Measurements from ENCODE around the gene C9.

The C9 gene

DNA sequence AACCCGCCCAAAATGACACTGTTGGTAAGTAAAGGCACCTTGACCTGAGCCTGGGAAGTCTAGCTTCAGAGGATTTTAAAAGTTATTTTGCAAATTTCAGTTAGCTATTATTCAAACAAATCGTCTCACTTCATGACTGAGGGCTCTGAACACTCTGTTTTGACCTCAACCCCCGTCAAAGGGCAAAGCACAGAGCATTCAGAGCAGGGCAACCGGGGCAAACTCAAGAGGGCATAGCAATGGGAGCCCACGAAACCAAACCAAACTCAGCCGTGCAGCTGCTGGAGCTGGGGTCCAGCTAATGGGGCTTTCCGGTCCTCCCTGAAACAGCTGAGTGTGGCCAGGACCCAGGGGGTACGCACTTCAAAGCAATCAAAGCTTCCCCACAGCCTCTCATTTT, 1.6 kb downstream of the C9 start:
- H3K9me3 ChIP-seq (ENCODE audit: control insufficient read depth in 5 of 5, low read length in 5 of 5), result peaks cover 0 to 4% (median 0%) of the 10 kb centered on the region in 5 donors
- H3K4me1 ChIP-seq (ENCODE audit: control insufficient read depth in 5 of 5, insufficient read depth in 5 of 5, low read length in 5 of 5), result no peaks in the 10 kb centered on the region
- no peak overlapping the region for H3K4me3 ChIP-seq (ENCODE audit: low read depth in 1 of 5, low read length in 5 of 5)
- no peaks in the 10 kb centered on the region for H3K36me3 ChIP-seq (ENCODE audit: control insufficient read depth in 5 of 5, insufficient read depth in 5 of 5, low read length in 5 of 5)
- H3K27me3 ChIP-seq (ENCODE audit: control insufficient read depth in 5 of 5, insufficient read depth in 4 of 5, low read length in 5 of 5), result no peaks in the 10 kb centered on the region
- H3K9ac ChIP-seq (ENCODE audit: low read length in 5 of 5), result no peak overlapping the region
- H3K27ac ChIP-seq (ENCODE audit: low read depth, low read length), result no peak overlapping the region

DNA sequence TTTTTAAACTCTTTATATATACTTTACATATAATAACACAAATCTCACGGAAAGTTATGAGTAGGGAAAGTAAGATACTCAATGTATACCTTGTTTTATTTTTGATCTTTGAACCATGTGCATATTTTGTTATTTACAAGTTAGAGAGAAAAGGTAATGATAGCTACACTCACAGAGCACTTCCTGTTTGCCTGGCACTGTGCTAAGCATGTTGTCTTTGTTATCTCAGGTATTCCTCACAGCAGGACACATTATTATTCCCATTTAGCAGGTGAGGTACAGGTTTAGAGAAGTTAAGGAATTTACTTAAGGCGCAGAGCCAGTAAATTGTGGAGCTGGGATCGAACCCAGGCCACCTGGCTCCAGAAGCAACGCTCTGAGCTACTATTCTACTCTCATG, 3.0 kb downstream of the C9 start:
- Histone ChIP-seq H3K36me3 (ENCODE audit: control insufficient read depth in 5 of 5, insufficient read depth in 5 of 5, low read length in 5 of 5) (no peaks in the 10 kb centered on the region), H3K9ac (ENCODE audit: low read length in 5 of 5) (no peak overlapping the region), H3K4me3 (ENCODE audit: low read depth in 1 of 5, low read length in 5 of 5) (no peak overlapping the region), H3K27ac (ENCODE audit: low read depth, low read length) (no peak overlapping the region), H3K4me1 (ENCODE audit: control insufficient read depth in 5 of 5, insufficient read depth in 5 of 5, low read length in 5 of 5) (no peaks in the 10 kb centered on the region), H3K9me3 (ENCODE audit: control insufficient read depth in 5 of 5, low read length in 5 of 5) (peaks cover 0 to 4% (median 0%) of the 10 kb centered on the region in 5 donors), H3K27me3 (ENCODE audit: control insufficient read depth in 5 of 5, insufficient read depth in 4 of 5, low read length in 5 of 5) (no peaks in the 10 kb centered on the region)

DNA sequence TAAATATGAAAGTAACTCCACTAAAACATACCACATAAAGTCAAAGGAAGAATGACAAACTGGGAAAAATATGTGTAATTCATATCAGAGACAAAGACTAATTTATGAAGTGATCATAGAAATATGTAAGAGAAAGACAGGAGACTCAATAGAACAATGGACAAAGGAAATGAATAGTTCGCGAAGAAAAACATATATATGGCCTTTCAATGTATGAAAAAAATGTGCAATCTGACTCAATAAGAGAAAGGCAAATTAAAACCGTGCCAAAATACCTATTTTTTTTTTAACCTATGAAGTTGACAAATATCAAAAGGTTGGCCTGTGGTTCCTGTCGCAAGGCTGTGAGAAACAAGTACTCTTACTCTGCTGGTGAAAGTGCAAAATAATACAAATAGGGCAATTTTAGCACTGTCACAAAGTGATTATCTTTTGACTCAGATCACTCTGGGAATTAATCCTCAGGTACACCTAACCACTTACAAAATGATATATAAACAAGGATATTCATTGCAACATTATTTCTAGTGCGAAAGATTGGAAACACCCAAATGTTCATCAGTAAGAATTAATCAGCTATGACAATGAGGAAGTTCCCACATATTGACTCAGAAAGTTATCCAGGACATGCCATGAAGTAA, 3.7 kb downstream of the C9 start:
- no peaks in the 10 kb centered on the region for H3K36me3 ChIP-seq (ENCODE audit: control insufficient read depth in 5 of 5, insufficient read depth in 5 of 5, low read length in 5 of 5)
- no peak overlapping the region for H3K4me3 ChIP-seq (ENCODE audit: low read depth in 1 of 5, low read length in 5 of 5)
- H3K27me3 ChIP-seq (ENCODE audit: control insufficient read depth in 5 of 5, insufficient read depth in 4 of 5, low read length in 5 of 5), result no peaks in the 10 kb centered on the region
- H3K4me1 ChIP-seq (ENCODE audit: control insufficient read depth in 5 of 5, insufficient read depth in 5 of 5, low read length in 5 of 5), result no peaks in the 10 kb centered on the region
- H3K27ac ChIP-seq (ENCODE audit: low read depth, low read length), result no peak overlapping the region
- H3K9me3 ChIP-seq (ENCODE audit: control insufficient read depth in 5 of 5, low read length in 5 of 5), result no peaks in the 10 kb centered on the region
- no peak overlapping the region for H3K9ac ChIP-seq (ENCODE audit: low read length in 5 of 5)

DNA sequence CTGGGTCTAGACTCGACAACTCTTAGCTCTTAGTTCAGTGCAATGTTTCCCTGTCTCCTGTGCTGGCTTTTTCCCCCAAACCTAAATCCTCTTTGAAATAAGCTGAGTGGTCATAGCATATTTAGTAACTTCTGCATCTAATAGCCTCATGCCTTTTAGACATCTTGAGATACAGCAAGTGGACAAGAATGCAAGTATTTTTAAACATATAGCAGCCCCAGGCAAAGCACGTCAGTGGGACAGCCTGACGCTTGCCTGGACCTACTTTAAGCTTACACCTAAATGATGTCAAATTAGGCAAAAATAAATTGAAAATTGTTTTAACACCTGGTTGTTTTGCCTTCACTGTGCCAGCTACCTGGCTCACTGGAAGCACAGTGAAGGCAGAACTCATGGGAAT, 8.0 kb downstream of the C9 start:
- Histone ChIP-seq H3K27me3 (ENCODE audit: control insufficient read depth in 5 of 5, insufficient read depth in 4 of 5, low read length in 5 of 5) (no peaks in the 10 kb centered on the region), H3K4me1 (ENCODE audit: control insufficient read depth in 5 of 5, insufficient read depth in 5 of 5, low read length in 5 of 5) (peaks cover 0 to 5% (median 0%) of the 10 kb centered on the region in 5 donors), H3K36me3 (ENCODE audit: control insufficient read depth in 5 of 5, insufficient read depth in 5 of 5, low read length in 5 of 5) (no peaks in the 10 kb centered on the region), H3K9ac (ENCODE audit: low read length in 5 of 5) (no peak overlapping the region), H3K4me3 (ENCODE audit: low read depth in 1 of 5, low read length in 5 of 5) (no peak overlapping the region), H3K27ac (ENCODE audit: low read depth, low read length) (no peak overlapping the region), H3K9me3 (ENCODE audit: control insufficient read depth in 5 of 5, low read length in 5 of 5) (peaks cover 0 to 10% (median 0%) of the 10 kb centered on the region in 5 donors)

DNA sequence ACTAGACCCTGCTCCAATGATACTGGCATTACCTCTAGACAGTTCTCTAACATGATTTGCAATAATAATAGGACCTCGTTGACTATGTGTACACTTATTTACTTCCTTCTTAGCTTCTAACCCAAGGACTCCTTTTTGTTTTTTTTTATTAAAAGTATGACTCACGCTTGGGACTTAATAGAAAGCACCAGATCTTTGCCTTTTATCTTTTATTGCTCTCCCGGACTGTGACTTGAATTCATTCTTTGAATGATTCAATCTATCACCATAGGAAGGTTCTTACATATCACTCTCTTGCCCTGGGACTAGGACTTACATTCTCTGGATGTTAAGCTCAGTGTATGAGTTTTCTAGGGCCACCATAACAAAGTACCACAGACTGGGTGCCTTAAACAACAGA, 9.0 kb downstream of the C9 start:
- H3K36me3 ChIP-seq (ENCODE audit: control insufficient read depth in 5 of 5, insufficient read depth in 5 of 5, low read length in 5 of 5), result no peaks in the 10 kb centered on the region
- peaks cover 0 to 16% (median 6%) of the 10 kb centered on the region in 5 donors for H3K9me3 ChIP-seq (ENCODE audit: control insufficient read depth in 5 of 5, low read length in 5 of 5)
- peaks cover 0 to 5% (median 0%) of the 10 kb centered on the region in 5 donors for H3K4me1 ChIP-seq (ENCODE audit: control insufficient read depth in 5 of 5, insufficient read depth in 5 of 5, low read length in 5 of 5)
- H3K4me3 ChIP-seq (ENCODE audit: low read depth in 1 of 5, low read length in 5 of 5), result no peak overlapping the region
- no peak overlapping the region for H3K27ac ChIP-seq (ENCODE audit: low read depth, low read length)
- H3K9ac ChIP-seq (ENCODE audit: low read length in 5 of 5), result no peak overlapping the region
- no peaks in the 10 kb centered on the region for H3K27me3 ChIP-seq (ENCODE audit: control insufficient read depth in 5 of 5, insufficient read depth in 4 of 5, low read length in 5 of 5)

DNA sequence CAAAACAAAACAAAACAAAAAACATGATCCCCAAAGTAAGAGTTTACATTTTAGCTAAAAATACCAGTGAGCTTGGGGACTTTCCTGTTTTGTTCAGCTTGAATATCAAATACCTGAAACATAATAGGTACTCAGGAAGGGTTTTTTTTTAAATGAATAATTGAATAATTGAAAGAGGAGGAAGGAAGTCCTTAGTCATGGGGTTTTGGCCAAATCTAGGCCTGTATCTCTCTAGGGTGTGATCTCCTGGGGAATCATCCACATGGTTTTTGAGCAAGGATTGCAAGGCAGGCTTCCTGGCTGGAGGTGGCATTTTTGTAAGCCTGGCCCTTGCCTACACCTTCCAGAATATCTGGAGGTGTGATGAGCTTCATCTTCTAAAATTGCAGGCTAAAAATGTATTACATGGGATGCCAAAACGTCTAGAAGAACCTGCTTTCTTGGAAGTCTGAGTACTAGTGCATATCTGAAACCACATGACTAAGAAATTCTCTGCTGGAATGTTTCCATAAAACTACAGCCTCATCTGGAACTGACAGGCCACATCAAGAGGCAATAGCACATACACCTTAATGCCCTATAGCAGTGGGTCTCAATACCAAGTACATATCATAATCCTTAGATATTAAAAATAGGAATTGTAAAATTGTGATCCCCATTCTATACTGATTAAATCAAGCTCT, 10.4 kb downstream of the C9 start:
- Histone ChIP-seq H3K27ac (ENCODE audit: low read depth, low read length) (no peak overlapping the region), H3K9ac (ENCODE audit: low read length in 5 of 5) (no peak overlapping the region)

DNA sequence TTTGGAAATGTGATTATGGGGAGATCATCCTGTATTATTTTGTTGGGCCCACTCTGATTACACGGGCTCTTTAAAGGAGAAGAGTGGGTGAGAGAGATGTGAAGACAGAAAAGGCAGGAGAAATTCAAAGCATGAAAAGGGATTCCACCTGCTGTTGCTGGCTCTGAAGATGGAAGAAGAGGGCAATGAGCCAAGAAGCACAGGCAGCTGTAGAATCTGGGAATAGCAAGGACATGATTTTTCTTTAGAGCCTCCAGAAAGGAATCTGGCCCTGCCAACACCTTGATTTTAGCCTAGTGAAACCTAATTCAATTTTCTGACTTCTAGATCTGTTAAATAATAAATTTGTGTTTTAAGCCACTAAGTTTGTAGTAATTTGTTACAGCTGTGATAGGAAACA, 11.3 kb downstream of the C9 start:
- Histone ChIP-seq H3K27ac (ENCODE audit: low read depth, low read length) (no peak overlapping the region), H3K36me3 (ENCODE audit: control insufficient read depth in 5 of 5, insufficient read depth in 5 of 5, low read length in 5 of 5) (no peaks in the 10 kb centered on the region), H3K4me3 (ENCODE audit: low read depth in 1 of 5, low read length in 5 of 5) (no peak overlapping the region), H3K9me3 (ENCODE audit: control insufficient read depth in 5 of 5, low read length in 5 of 5) (peaks cover 0 to 18% (median 6%) of the 10 kb centered on the region in 5 donors), H3K27me3 (ENCODE audit: control insufficient read depth in 5 of 5, insufficient read depth in 4 of 5, low read length in 5 of 5) (no peaks in the 10 kb centered on the region), H3K4me1 (ENCODE audit: control insufficient read depth in 5 of 5, insufficient read depth in 5 of 5, low read length in 5 of 5) (peaks cover 0 to 5% (median 0%) of the 10 kb centered on the region in 5 donors), H3K9ac (ENCODE audit: low read length in 5 of 5) (no peak overlapping the region)

More for the DNA sequence above, 10.4 kb downstream of the C9 start:
- H3K36me3 ChIP-seq (ENCODE audit: control insufficient read depth in 5 of 5, insufficient read depth in 5 of 5, low read length in 5 of 5), result no peaks in the 10 kb centered on the region
- peaks cover 0 to 18% (median 6%) of the 10 kb centered on the region in 5 donors for H3K9me3 ChIP-seq (ENCODE audit: control insufficient read depth in 5 of 5, low read length in 5 of 5)
- peaks cover 0 to 5% (median 0%) of the 10 kb centered on the region in 5 donors for H3K4me1 ChIP-seq (ENCODE audit: control insufficient read depth in 5 of 5, insufficient read depth in 5 of 5, low read length in 5 of 5)
- no peaks in the 10 kb centered on the region for H3K27me3 ChIP-seq (ENCODE audit: control insufficient read depth in 5 of 5, insufficient read depth in 4 of 5, low read length in 5 of 5)
- H3K4me3 ChIP-seq (ENCODE audit: low read depth in 1 of 5, low read length in 5 of 5), result no peak overlapping the region

DNA sequence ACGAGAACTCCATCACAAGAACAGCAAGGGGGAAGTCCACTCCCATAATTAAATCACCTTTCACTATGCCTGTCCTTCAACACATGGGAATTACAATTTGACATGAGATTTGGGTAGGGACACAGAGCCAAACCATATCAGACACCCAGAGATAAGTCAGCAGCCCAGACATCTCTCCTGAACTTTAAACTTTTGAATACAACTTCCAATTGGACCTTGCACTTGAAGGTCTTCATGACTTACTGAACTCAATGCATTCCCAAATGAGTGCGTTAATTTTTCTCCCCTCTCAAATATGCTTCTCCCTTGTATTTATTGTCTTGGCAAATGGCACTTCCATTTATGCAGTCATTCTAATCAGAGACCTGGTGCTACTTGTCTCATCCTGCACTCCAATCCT, 12.1 kb downstream of the C9 start:
- H3K4me3 ChIP-seq (ENCODE audit: low read depth in 1 of 5, low read length in 5 of 5), result no peak overlapping the region
- no peak overlapping the region for H3K9ac ChIP-seq (ENCODE audit: low read length in 5 of 5)
- H3K27ac ChIP-seq (ENCODE audit: low read depth, low read length), result no peak overlapping the region
- H3K9me3 ChIP-seq (ENCODE audit: control insufficient read depth in 5 of 5, low read length in 5 of 5), result peaks cover 0 to 18% (median 6%) of the 10 kb centered on the region in 5 donors
- H3K4me1 ChIP-seq (ENCODE audit: control insufficient read depth in 5 of 5, insufficient read depth in 5 of 5, low read length in 5 of 5), result peaks cover 0 to 5% (median 0%) of the 10 kb centered on the region in 5 donors
- no peaks in the 10 kb centered on the region for H3K36me3 ChIP-seq (ENCODE audit: control insufficient read depth in 5 of 5, insufficient read depth in 5 of 5, low read length in 5 of 5)
- H3K27me3 ChIP-seq (ENCODE audit: control insufficient read depth in 5 of 5, insufficient read depth in 4 of 5, low read length in 5 of 5), result no peaks in the 10 kb centered on the region

DNA sequence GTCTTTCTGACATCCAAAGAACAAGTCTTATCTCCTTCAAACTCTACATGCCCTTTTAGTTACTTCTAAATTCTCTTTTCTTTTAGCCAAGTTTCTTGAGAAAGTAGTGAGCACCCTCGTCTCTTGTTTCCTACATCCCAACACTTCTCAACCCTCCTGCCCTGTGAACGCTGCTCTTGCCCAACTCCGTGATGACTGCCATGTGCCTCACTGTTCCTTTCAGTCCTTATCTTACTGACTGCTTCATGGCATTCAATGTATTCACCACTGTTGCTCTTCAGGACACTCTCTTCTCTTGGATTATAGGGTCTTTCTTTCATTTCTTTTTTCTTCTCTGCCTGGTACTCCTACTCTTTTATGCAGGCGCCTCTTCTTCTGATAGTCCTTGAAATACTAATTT, 14.8 kb downstream of the C9 start:
- peaks cover 0 to 18% (median 6%) of the 10 kb centered on the region in 5 donors for H3K9me3 ChIP-seq (ENCODE audit: control insufficient read depth in 5 of 5, low read length in 5 of 5)
- H3K9ac ChIP-seq (ENCODE audit: low read length in 5 of 5), result no peak overlapping the region
- no peak overlapping the region for H3K4me3 ChIP-seq (ENCODE audit: low read depth in 1 of 5, low read length in 5 of 5)
- H3K27me3 ChIP-seq (ENCODE audit: control insufficient read depth in 5 of 5, insufficient read depth in 4 of 5, low read length in 5 of 5), result no peaks in the 10 kb centered on the region
- H3K4me1 ChIP-seq (ENCODE audit: control insufficient read depth in 5 of 5, insufficient read depth in 5 of 5, low read length in 5 of 5), result peaks cover 0 to 5% (median 0%) of the 10 kb centered on the region in 5 donors
- no peak overlapping the region for H3K27ac ChIP-seq (ENCODE audit: low read depth, low read length)
- H3K36me3 ChIP-seq (ENCODE audit: control insufficient read depth in 5 of 5, insufficient read depth in 5 of 5, low read length in 5 of 5), result no peaks in the 10 kb centered on the region

DNA sequence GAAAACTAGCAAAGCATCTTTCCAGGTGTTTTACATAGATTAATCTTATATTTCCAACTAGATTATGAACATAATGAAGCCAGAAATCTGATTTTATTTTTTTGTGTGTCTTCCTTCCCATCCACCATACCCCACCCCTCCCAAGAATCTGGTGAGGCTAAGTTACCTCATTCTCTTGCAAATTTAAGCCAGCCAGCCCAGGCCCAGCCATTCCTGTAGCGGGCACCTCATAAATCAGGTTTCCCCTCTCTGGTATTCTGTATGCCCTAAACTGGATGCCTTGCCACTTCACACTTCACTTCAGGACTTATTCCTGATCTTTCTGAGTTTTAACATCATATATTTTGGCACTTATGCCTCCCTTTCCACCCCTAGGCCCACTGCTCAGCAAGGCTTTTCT, 21.8 kb downstream of the C9 start:
- H3K4me3 ChIP-seq (ENCODE audit: low read depth in 1 of 5, low read length in 5 of 5), result no peak overlapping the region
- no peaks in the 10 kb centered on the region for H3K36me3 ChIP-seq (ENCODE audit: control insufficient read depth in 5 of 5, insufficient read depth in 5 of 5, low read length in 5 of 5)
- H3K4me1 ChIP-seq (ENCODE audit: control insufficient read depth in 5 of 5, insufficient read depth in 5 of 5, low read length in 5 of 5), result no peaks in the 10 kb centered on the region
- no peaks in the 10 kb centered on the region for H3K27me3 ChIP-seq (ENCODE audit: control insufficient read depth in 5 of 5, insufficient read depth in 4 of 5, low read length in 5 of 5)
- no peak overlapping the region for H3K9ac ChIP-seq (ENCODE audit: low read length in 5 of 5)
- no peak overlapping the region for H3K27ac ChIP-seq (ENCODE audit: low read depth, low read length)
- H3K9me3 ChIP-seq (ENCODE audit: control insufficient read depth in 5 of 5, low read length in 5 of 5), result no peaks in the 10 kb centered on the region
